Bronchial epithelial cell (primary cell): Measurements from ENCODE around the gene PSMB8. TPM values are rescaled to one million over a fixed set of nuclear protein-coding genes. Genes with fewer than 3 reads are reported as not detected.

Experiments used
- DNase-seq: peaks from one replicate; pipeline ENCODE4 v3.0.0-alpha.2; 2010; ENCODE audit warnings: low read depth
- FAIRE-seq: peaks from 2 replicates; lab custom pipeline; 2011; peaks lifted over from hg19 to GRCh38; lab: Jason Lieb, UNC
- H3K27me3 ChIP-seq: 2 replicates; pipeline ENCODE4 v1.5.1; 2011; ENCODE audit warnings: low read length; ENCODE audit not compliant: control insufficient read depth, insufficient read depth
- H3K36me3 ChIP-seq: 2 replicates; pipeline ENCODE4 v1.5.1; 2011; ENCODE audit warnings: low read length; ENCODE audit not compliant: control insufficient read depth, insufficient read depth
- H3K4me3 ChIP-seq: 2 replicates; pipeline ENCODE4 v1.5.1; 2011; ENCODE audit warnings: mild to moderate bottlenecking, low read depth, low read length, control low read depth
- CTCF ChIP-seq: IDR thresholded peaks from 2 replicates; pipeline ENCODE4 v1.5.1; 2011; ENCODE audit warnings: mild to moderate bottlenecking, moderate library complexity, low read length, control low read depth, inconsistent platforms; ENCODE audit not compliant: insufficient read depth, severe bottlenecking
- total RNA-seq: library from RNA; depleted of rRNA; stranded (reverse); fragments of >200 nt; gene quantifications from 2 replicates; pipeline ENCODE4 v1.2.1, GENCODE V29; 2014

The PSMB8 gene
- total RNA-seq, 1 donor from 2014 or later: 22.9 TPM

DNA sequence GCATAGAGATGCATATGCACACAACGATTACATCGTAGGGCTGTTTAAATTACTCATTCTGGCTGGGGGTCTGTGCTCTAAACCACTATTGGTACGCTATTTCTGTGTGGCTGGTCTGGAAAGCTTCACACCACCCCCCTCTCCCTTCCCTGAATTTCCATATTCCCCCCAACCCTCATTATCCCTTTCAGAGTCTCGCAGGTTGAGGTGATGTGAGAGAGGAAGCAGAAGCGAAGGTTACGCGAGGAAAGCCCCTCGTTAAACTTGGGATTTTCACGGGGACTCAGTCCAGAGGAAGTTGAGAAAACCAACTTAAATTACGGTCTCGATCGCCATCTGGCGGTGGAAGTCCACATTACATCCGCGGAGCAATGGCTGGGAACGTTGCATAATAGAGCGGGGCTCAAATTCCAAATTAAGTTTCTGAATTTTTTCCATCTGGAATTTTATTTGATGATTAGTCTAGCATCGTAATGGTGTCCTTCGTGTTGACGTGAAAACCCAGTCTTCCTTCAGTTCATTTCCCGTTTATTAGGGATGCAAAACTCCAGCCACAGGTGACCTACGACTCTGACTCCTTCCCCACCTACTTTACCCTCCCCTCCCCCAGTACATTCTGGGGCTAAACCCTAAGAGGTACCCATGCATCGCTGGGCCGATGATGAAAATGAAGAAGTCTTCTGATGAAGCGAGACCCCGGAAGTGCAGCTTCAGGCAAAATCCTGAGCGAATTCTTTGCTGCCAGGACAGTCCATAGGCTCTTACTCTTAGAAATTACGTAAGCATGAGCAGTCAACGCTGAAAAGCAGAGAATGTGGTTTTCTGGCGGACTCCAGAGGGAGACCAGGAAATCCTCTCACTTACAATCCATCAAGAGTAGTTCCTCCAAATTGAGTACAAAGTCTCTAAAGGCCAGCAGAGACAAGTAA, 46.7 kb downstream of the PSMB8 start:
- peak; percentile 72 for TF ChIP-seq CTCF
- peak; percentile 72 for DNase-seq
- no peaks in the 10 kb centered on the region for H3K36me3 ChIP-seq
- H3K27me3 ChIP-seq: no peaks in the 10 kb centered on the region
- H3K4me3 ChIP-seq: peak overlapping the region; percentile 13
- peak; percentile 68 for FAIRE-seq

DNA sequence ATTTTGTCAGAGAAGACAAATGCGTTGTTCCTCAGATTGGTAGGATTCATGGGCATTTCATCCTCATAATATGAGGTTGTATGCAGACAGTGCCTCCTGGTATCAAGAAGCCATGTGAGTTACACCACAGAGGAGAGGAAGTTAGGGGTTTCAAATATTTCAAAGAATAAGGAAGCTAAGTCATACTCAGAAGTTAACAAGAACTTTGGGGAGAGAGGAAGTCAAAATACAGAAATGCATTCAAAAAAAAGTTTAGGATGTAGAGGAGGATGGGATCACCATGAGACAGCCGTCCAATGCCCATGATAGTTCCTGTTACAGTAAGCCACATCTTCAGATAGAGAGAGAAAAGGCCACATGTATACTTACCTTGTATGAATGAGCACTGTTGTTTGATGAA, 49.3 kb downstream of the PSMB8 start:
- H3K4me3 ChIP-seq: no peak overlapping the region
- DNase-seq: no peak
- H3K36me3 ChIP-seq: no peaks in the 10 kb centered on the region
- no peaks in the 10 kb centered on the region for H3K27me3 ChIP-seq
- TF ChIP-seq CTCF: no peak
- FAIRE-seq: no peak

DNA sequence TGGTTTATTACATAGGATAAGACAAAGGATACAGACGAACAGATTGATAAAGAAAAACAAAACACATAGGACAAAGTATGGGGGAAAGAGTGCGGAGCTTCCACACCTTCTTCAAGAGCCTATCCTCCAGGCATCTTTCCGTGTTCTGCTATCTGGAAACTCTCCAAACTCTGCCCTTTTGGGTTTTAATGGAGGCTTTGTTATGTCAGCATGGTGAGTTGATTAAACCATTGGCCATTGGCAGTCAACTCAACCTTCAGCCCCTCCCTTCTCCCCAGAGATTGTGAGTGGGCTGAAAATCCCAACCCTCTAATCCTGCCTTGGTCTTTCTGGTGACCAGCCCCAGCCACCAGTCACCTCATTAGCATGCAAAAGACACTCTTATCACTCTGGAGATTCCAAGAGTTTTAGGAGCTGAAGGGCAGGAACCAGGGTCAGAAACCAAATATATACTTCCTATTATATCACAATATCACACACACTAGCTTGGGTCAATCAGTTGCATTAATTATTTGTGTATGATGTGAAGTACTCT, 50.9 kb downstream of the PSMB8 start:
- Histone ChIP-seq H3K36me3 (no peaks in the 10 kb centered on the region), H3K27me3 (no peaks in the 10 kb centered on the region), H3K4me3 (no peak overlapping the region)
- no peak for TF ChIP-seq CTCF
- FAIRE-seq (no peak), DNase-seq (no peak)

Other genes starting within 250 kb of the PSMB8 start
- not detected in 2 replicates for gene HLA-DQA1, start 206.6 kb downstream of the PSMB8 start, total RNA-seq
- 1.4 TPM in 1 of 2 replicates, not detected in the other for gene HLA-DQB1, start 177.4 kb downstream of the PSMB8 start, total RNA-seq
- not detected in 2 replicates for gene HLA-DQA2, start 102.7 kb downstream of the PSMB8 start, total RNA-seq
- gene HLA-DQB2, start 80.5 kb downstream of the PSMB8 start, total RNA-seq: not detected in 2 replicates
- gene HLA-DOB, start 27.0 kb downstream of the PSMB8 start, total RNA-seq: 0.26 and 3.2 TPM in 2 replicates
- gene TAP2, start 5.3 kb downstream of the PSMB8 start, total RNA-seq: 25.0 and 43.1 TPM in 2 replicates
- 27.7 and 28.2 TPM in 2 replicates for gene TAP1, start 9.7 kb upstream of the PSMB8 start, total RNA-seq
- gene PSMB9, start 10.1 kb upstream of the PSMB8 start, total RNA-seq: 0.53 and 1.2 TPM in 2 replicates
- gene HLA-DMB, start 97.0 kb upstream of the PSMB8 start, total RNA-seq: 0.26 and 0.38 TPM in 2 replicates
- 0.26 and 2.8 TPM in 2 replicates for gene HLA-DMA, start 109.0 kb upstream of the PSMB8 start, total RNA-seq
- gene BRD2, start 124.5 kb upstream of the PSMB8 start, total RNA-seq: 57.1 and 71.7 TPM in 2 replicates
- not detected in 2 replicates for gene HLA-DOA, start 165.5 kb upstream of the PSMB8 start, total RNA-seq
- gene HLA-DPA1, start 229.6 kb upstream of the PSMB8 start, total RNA-seq: 0.26 and 1.1 TPM in 2 replicates
- gene HLA-DPB1, start 231.9 kb upstream of the PSMB8 start, total RNA-seq: 0.53 TPM in 1 of 2 replicates, not detected in the other